HEK293 (cell line): ENCODE measurements around the gene DNAH5.

Experiments
- BCL11B ChIP-seq: fragments of 450-650 bp; formaldehyde crosslinking; IDR thresholded peaks from 2 replicates; pipeline ENCODE4 v1.5.1; 2016; ENCODE audit warnings: low read depth, missing biosample characterization, missing genetic modification characterization
- CTCF ChIP-seq: fragments of 450-650 bp; formaldehyde crosslinking; IDR thresholded peaks from 2 replicates; pipeline ENCODE4 v1.5.1; 2016; ENCODE audit warnings: missing biosample characterization, missing genetic modification characterization
- KLF16 ChIP-seq: fragments of 450-650 bp; formaldehyde crosslinking; IDR thresholded peaks from 2 replicates; pipeline ENCODE4 v1.5.1; 2017; ENCODE audit warnings: missing biosample characterization, missing genetic modification characterization
- ZBTB1 ChIP-seq: fragments of 450-650 bp; formaldehyde crosslinking; IDR thresholded peaks from 2 replicates; pipeline ENCODE4 v1.5.1; 2016; ENCODE audit warnings: missing biosample characterization, missing genetic modification characterization
- ZNF391 ChIP-seq: fragments of 450-650 bp; formaldehyde crosslinking; IDR thresholded peaks from 2 replicates; pipeline ENCODE4 v1.5.1; 2016; ENCODE audit warnings: low read depth, missing biosample characterization, missing genetic modification characterization, borderline replicate concordance

- TF ChIP-seq CTCF (tag by site-specific recombination), result no peak
- no peak for TF ChIP-seq BCL11B (tag by site-specific recombination)
- TF ChIP-seq KLF16 (tag by site-specific recombination), result no peak
- no peak for TF ChIP-seq ZBTB1 (tag by site-specific recombination)
- TF ChIP-seq ZNF391 (tag by site-specific recombination), result no peak
Observed at GRCh38 chr5:13814301-13814700, 130.2 kb downstream of the DNAH5 start.
